H9 (cell line): ENCODE data around the gene CCDC160. TPM values are rescaled to one million over a fixed set of nuclear protein-coding genes. Genes with fewer than 3 reads are reported as not detected.

Source experiments
- DNase-seq: peaks from one replicate; pipeline ENCODE4 v3.0.0-alpha.2; 2017
- H2AFZ ChIP-seq: one replicate; pipeline ENCODE4 v1.6.1; 2013; ENCODE audit warnings: mild to moderate bottlenecking, low read length, control low read depth, moderate library complexity
- H2AK5ac ChIP-seq: 2 replicates; pipeline ENCODE4 v1.6.1; 2013; ENCODE audit warnings: low read length, control low read depth, mixed read lengths; ENCODE audit not compliant: insufficient read length
- H2BK120ac ChIP-seq: one replicate; pipeline ENCODE4 v1.6.1; 2013; ENCODE audit warnings: low read depth, mild to moderate bottlenecking, low read length, control low read depth, inconsistent platforms; ENCODE audit not compliant: poor library complexity, severe bottlenecking
- H2BK12ac ChIP-seq: 2 replicates; pipeline ENCODE4 v1.6.1; 2013; ENCODE audit warnings: low read length, control low read depth, mixed read lengths, low read depth; ENCODE audit not compliant: insufficient read length
- H2BK15ac ChIP-seq: 2 replicates; pipeline ENCODE4 v1.6.1; 2013; ENCODE audit warnings: low read depth, low read length, control low read depth
- H2BK20ac ChIP-seq: one replicate; pipeline ENCODE4 v1.6.1; 2013; ENCODE audit warnings: low read depth, mild to moderate bottlenecking, low read length, control low read depth, inconsistent platforms; ENCODE audit not compliant: poor library complexity, severe bottlenecking
- H2BK5ac ChIP-seq: 2 replicates; pipeline ENCODE4 v1.6.1; 2013; ENCODE audit warnings: low read length, control low read depth, mixed read lengths; ENCODE audit not compliant: insufficient read length
- H3K14ac ChIP-seq: 2 replicates; pipeline ENCODE4 v1.6.1; 2013; ENCODE audit warnings: low read length, control low read depth; ENCODE audit not compliant: insufficient read depth
- H3K18ac ChIP-seq: 2 replicates; pipeline ENCODE4 v1.6.1; 2013; ENCODE audit warnings: low read depth, mild to moderate bottlenecking, mixed read lengths, low read length, control low read depth; ENCODE audit not compliant: insufficient read length
- H3K23ac ChIP-seq: 2 replicates; pipeline ENCODE4 v1.6.1; 2013; ENCODE audit warnings: low read length, control low read depth, mixed read lengths, low read depth; ENCODE audit not compliant: insufficient read length
- H3K23me2 ChIP-seq: 2 replicates; pipeline ENCODE4 v1.6.1; 2013; ENCODE audit warnings: low read depth, mild to moderate bottlenecking, mixed read lengths, low read length, control low read depth; ENCODE audit not compliant: insufficient read length, poor library complexity, severe bottlenecking
- H3K27ac ChIP-seq: 2 replicates; pipeline ENCODE4 v1.5.1; 2013; ENCODE audit warnings: low read length, control low read depth, mixed read lengths, low read depth; ENCODE audit not compliant: insufficient read length
- H3K27me3 ChIP-seq: 2 replicates; pipeline ENCODE4 v1.6.1; 2013; ENCODE audit warnings: low read length, control low read depth, inconsistent platforms; ENCODE audit not compliant: insufficient read depth
- H3K4ac ChIP-seq: 2 replicates; pipeline ENCODE4 v1.6.1; 2013; ENCODE audit warnings: low read depth, mild to moderate bottlenecking, control low read depth, inconsistent platforms, low read length, moderate library complexity
- H3K4me1 ChIP-seq: 2 replicates; pipeline ENCODE4 v1.6.1; 2013; ENCODE audit warnings: low read length, control low read depth, inconsistent platforms; ENCODE audit not compliant: insufficient read depth
- H3K4me2 ChIP-seq: 2 replicates; pipeline ENCODE4 v1.6.1; 2013; ENCODE audit warnings: low read length, control low read depth, mixed read lengths; ENCODE audit not compliant: insufficient read length, insufficient read depth
- H3K56ac ChIP-seq: 2 replicates; pipeline ENCODE4 v1.6.1; 2013; ENCODE audit warnings: low read depth, mild to moderate bottlenecking, mixed read lengths, low read length, control low read depth; ENCODE audit not compliant: insufficient read length
- H3K79me1 ChIP-seq: 2 replicates; pipeline ENCODE4 v1.6.1; 2013; ENCODE audit warnings: low read depth, mild to moderate bottlenecking, moderate library complexity, low read length, control low read depth, inconsistent platforms; ENCODE audit not compliant: insufficient read depth, poor library complexity, severe bottlenecking
- H3K79me2 ChIP-seq: 2 replicates; pipeline ENCODE4 v1.6.1; 2013; ENCODE audit warnings: low read length, control low read depth, inconsistent platforms; ENCODE audit not compliant: insufficient read depth
- H3K9ac ChIP-seq: 2 replicates; pipeline ENCODE4 v1.6.1; 2013; ENCODE audit warnings: low read length, control low read depth, mixed read lengths; ENCODE audit not compliant: insufficient read length; ENCODE audit errors: extremely low read depth
- H3K9me3 ChIP-seq: one replicate; pipeline ENCODE4 v1.6.1; 2013; ENCODE audit warnings: low read depth, low read length, inconsistent platforms; ENCODE audit not compliant: control insufficient read depth
- H3T11ph ChIP-seq: one replicate; pipeline ENCODE4 v1.6.1; 2013; ENCODE audit warnings: mild to moderate bottlenecking, low read length, control low read depth, inconsistent platforms
- H4K20me1 ChIP-seq: one replicate; pipeline ENCODE4 v1.6.1; 2013; ENCODE audit not compliant: control insufficient read depth, insufficient read length, insufficient read depth
- H4K5ac ChIP-seq: 2 replicates; pipeline ENCODE4 v1.6.1; 2013; ENCODE audit warnings: low read depth, mild to moderate bottlenecking, mixed read lengths, low read length, control low read depth; ENCODE audit not compliant: insufficient read length
- H4K8ac ChIP-seq: replicated peaks from 2 replicates; pipeline ENCODE4 v1.6.1; 2013; ENCODE audit warnings: low read length, control low read depth, mixed read lengths, low read depth; ENCODE audit not compliant: insufficient read length
- H4K91ac ChIP-seq: 2 replicates; pipeline ENCODE4 v1.6.1; 2013; ENCODE audit warnings: low read depth, mild to moderate bottlenecking, moderate library complexity, mixed read lengths, low read length, control low read depth; ENCODE audit not compliant: insufficient read length
- H3K27ac Mint-ChIP-seq, 3 experiments: 2 replicates in 2 of 3; 3 replicates in 1 of 3; pipeline ENCODE4 v1.8.0; 2020 to 2021; ENCODE audit warnings: mixed read lengths in 3 of 3, mild to moderate bottlenecking in 1 of 3, moderate library complexity in 1 of 3
- H3K27me3 Mint-ChIP-seq: 2 replicates; pipeline ENCODE4 v1.8.0; 2021; ENCODE audit warnings: low read depth, mild to moderate bottlenecking, moderate library complexity, mixed read lengths
- H3K36me3 Mint-ChIP-seq, 3 experiments: 2 replicates in 2 of 3; 3 replicates in 1 of 3; pipeline ENCODE4 v1.8.0; 2020 to 2021; ENCODE audit warnings: low read depth in 3 of 3, mixed read lengths in 3 of 3; ENCODE audit not compliant: insufficient read depth in 1 of 3
- H3K4me1 Mint-ChIP-seq, 2 experiments: 2 replicates each; pipeline ENCODE4 v1.8.0; 2020; ENCODE audit warnings: mixed read lengths in 2 of 2
- H3K4me3 Mint-ChIP-seq, 2 experiments: 2 replicates in 1 of 2; 3 replicates in 1 of 2; pipeline ENCODE4 v1.8.0; 2020 to 2021; ENCODE audit warnings: mild to moderate bottlenecking in 2 of 2, mixed read lengths in 2 of 2, moderate library complexity in 1 of 2
- H3K9me3 Mint-ChIP-seq, 2 experiments: 2 replicates in 1 of 2; 3 replicates in 1 of 2; pipeline ENCODE4 v1.8.0; 2020; ENCODE audit warnings: mild to moderate bottlenecking in 2 of 2, mixed read lengths in 2 of 2, moderate library complexity in 1 of 2
- total RNA-seq: library from RNA; stranded (reverse); gene quantifications from 2 replicates; pipeline ENCODE4 v1.2.1, GENCODE V29; 2021
- TF ChIP-seq, protein P1 (sequence below): fragments of 200-600 bp; sonication (generic); conservative IDR thresholded peaks from 3 replicates; pipeline ENCODE4 v1.8.0; 2021; ENCODE audit warnings: antibody characterized with exemption, mild to moderate bottlenecking

CCDC160 gene
- total RNA-seq, 1 experiment from 2014 or later = 1.2 TPM

DNA sequence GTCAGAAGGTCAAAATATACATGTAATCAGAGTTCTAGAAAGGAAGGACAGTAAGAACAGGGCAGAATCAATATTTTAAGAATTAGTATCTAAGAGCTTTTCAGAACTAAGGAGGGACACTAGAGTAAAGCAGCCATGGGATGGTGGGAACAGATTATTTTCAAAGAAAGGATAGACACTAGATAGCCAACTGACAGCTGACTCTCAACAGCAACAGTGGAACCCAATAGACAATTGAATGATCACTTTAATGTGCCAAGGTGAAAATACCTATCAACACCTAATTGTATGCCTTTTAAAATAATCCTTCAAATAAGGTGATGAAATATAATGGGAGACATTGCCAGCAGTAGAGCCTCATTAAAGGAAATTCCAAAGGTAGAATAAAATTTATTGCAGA is 26.5 kb upstream of the CCDC160 start:
- Histone ChIP-seq H3K18ac (no peak overlapping the region), H2BK5ac (no peak overlapping the region), H4K91ac (no peak overlapping the region), H3K27me3 (no peaks in the 10 kb centered on the region), H4K5ac (no peak overlapping the region), H3K9ac (no peak overlapping the region), H2AK5ac (no peak overlapping the region), H3K27ac (no peak overlapping the region), H3K4me2 (no peak overlapping the region), H3K23me2 (no peaks in the 10 kb centered on the region), H3K56ac (no peak overlapping the region), H3K9me3 (no peaks in the 10 kb centered on the region), H2BK15ac (no peak overlapping the region), H2BK20ac (no peak overlapping the region), H3K4me1 (no peaks in the 10 kb centered on the region), H4K8ac (no peak overlapping the region), H3K79me2 (no peaks in the 10 kb centered on the region), H2BK12ac (no peak overlapping the region), H2AFZ (no peak overlapping the region), H3K4ac (no peak overlapping the region), H3K14ac (no peak overlapping the region), H3T11ph (no peak overlapping the region), H3K23ac (no peak overlapping the region), H2BK120ac (no peak overlapping the region), H4K20me1 (no peaks in the 10 kb centered on the region), H3K79me1 (no peaks in the 10 kb centered on the region)
- H3K27me3 Mint-ChIP-seq = no peaks in the 10 kb centered on the region
- peaks cover 30 to 40% of the 10 kb centered on the region in 2 experiments for H3K9me3 Mint-ChIP-seq
- no peak for DNase-seq
- H3K27ac Mint-ChIP-seq = no peak overlapping the region
- H3K4me3 Mint-ChIP-seq = no peak overlapping the region
- peaks cover 7 to 11% (median 8%) of the 10 kb centered on the region in 3 experiments for H3K36me3 Mint-ChIP-seq
- TF ChIP-seq, protein P1, sequence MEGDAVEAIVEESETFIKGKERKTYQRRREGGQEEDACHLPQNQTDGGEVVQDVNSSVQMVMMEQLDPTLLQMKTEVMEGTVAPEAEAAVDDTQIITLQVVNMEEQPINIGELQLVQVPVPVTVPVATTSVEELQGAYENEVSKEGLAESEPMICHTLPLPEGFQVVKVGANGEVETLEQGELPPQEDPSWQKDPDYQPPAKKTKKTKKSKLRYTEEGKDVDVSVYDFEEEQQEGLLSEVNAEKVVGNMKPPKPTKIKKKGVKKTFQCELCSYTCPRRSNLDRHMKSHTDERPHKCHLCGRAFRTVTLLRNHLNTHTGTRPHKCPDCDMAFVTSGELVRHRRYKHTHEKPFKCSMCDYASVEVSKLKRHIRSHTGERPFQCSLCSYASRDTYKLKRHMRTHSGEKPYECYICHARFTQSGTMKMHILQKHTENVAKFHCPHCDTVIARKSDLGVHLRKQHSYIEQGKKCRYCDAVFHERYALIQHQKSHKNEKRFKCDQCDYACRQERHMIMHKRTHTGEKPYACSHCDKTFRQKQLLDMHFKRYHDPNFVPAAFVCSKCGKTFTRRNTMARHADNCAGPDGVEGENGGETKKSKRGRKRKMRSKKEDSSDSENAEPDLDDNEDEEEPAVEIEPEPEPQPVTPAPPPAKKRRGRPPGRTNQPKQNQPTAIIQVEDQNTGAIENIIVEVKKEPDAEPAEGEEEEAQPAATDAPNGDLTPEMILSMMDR = no peak
- H3K4me1 Mint-ChIP-seq = no peaks in the 10 kb centered on the region
